Gastroesophageal sphincter (tissue), 4 donors: ENCODE measurements around the gene SYT8. TPM values are rescaled to one million over a fixed set of nuclear protein-coding genes. Genes with fewer than 3 reads are reported as not detected.
A peak's percentile ranks its signal among the peaks of the same experiment; 100 is the strongest.

Source experiments
- ATAC-seq: fragments of 150-250 bp; one replicate; pipeline ENCODE4 v1.9.1; 2016; ENCODE audit warnings: mild to moderate bottlenecking, moderate library complexity
- H3K27ac ChIP-seq, 4 donors: fragments of 200-600 bp; sonication (generic) in 3 of 4; 1 replicate in 3 of 4; 2 replicates in 1 of 4; pipeline ENCODE4 v1.5.1; 2016 to 2019
- H3K27me3 ChIP-seq: fragments of 200-600 bp; sonication (generic); one replicate; pipeline ENCODE4 v1.5.1; 2019
- H3K36me3 ChIP-seq, 2 donors: fragments of 200-600 bp; sonication (generic); one replicate each; pipeline ENCODE4 v1.5.1; 2019; ENCODE audit warnings: control low read depth in 1 of 2
- H3K4me1 ChIP-seq, 3 donors: fragments of 200-600 bp; sonication (generic); 1 replicate in 2 of 3; 2 replicates in 1 of 3; pipeline ENCODE4 v1.5.1; 2016 to 2019; ENCODE audit warnings: control low read depth in 2 of 3
- H3K4me3 ChIP-seq, 2 donors: fragments of 200-600 bp; sonication (generic); one replicate each; pipeline ENCODE4 v1.5.1; 2019; ENCODE audit warnings: mild to moderate bottlenecking in 1 of 2, moderate library complexity in 1 of 2
- H3K9me3 ChIP-seq, 3 donors: fragments of 200-600 bp; sonication (generic); one replicate each; pipeline ENCODE4 v1.5.1; 2017 to 2019; ENCODE audit warnings: control low read depth in 2 of 3
- CTCF ChIP-seq, 4 experiments: fragments of 200-600 bp in 2 of 4; fragments of 450-650 bp in 2 of 4; sonication (generic) in 1 of 4; IDR thresholded peaks; one replicate each; pipeline ENCODE4 v1.5.1; 2017 to 2019; ENCODE audit warnings: antibody characterized with exemption in 4 of 4, mild to moderate bottlenecking in 2 of 4, moderate library complexity in 2 of 4
- EP300 ChIP-seq: sonication (generic); formaldehyde crosslinking; IDR thresholded peaks from one replicate; pipeline ENCODE4 v1.6.1; 2017; ENCODE audit warnings: antibody characterized with exemption, mild to moderate bottlenecking
- POLR2A ChIP-seq, 2 donors: fragments of 450-650 bp; IDR thresholded peaks; one replicate each; pipeline ENCODE4 v1.6.1; 2017; ENCODE audit warnings: antibody characterized with exemption in 2 of 2, mild to moderate bottlenecking in 2 of 2, moderate library complexity in 1 of 2
- POLR2AphosphoS5 ChIP-seq: sonication (generic); formaldehyde crosslinking; IDR thresholded peaks from one replicate; pipeline ENCODE4 v1.6.1; 2017; ENCODE audit warnings: antibody characterized with exemption
- WGBS, 2 donors: methylation state at CpG; one replicate each; pipeline ENCODE4 v1.1.5; 2018; ENCODE audit warnings: low coverage in 1 of 2; 5-methylcytosine and 5-hydroxymethylcytosine counted together
- total RNA-seq, 4 donors: library from RNA; depleted of rRNA; stranded (reverse); fragments of >200 nt; gene quantifications; one replicate each; pipeline ENCODE4 v1.1.0, GENCODE V29; 2016

Gene SYT8
- total RNA-seq, 4 donors from 2014 or later: 2.2 TPM; not detected in 3

GRCh38 chr11:1830004-1830321 is 4.8 kb upstream of the SYT8 start:
- TF ChIP-seq POLR2AphosphoS5 (no peak), POLR2A (IDR thresholded peaks at IDR 0.05) (no peak), EP300 (no peak), CTCF (IDR thresholded peaks at IDR 0.05) (no peak)
- no peak for ATAC-seq
- Histone ChIP-seq H3K36me3 (no peaks in the 10 kb centered on the region), H3K4me1 (peaks cover 0 to 24% (median 6%) of the 10 kb centered on the region in 3 donors), H3K27me3 (peaks cover 73% of the 10 kb centered on the region), H3K9me3 (no peaks in the 10 kb centered on the region), H3K27ac (no peak overlapping the region), H3K4me3 (no peak overlapping the region)
- 80% methylated on average over 1 of the region's 6 CpGs; no CpG with 5 or more reads in 1 of the 2 donors for WGBS, 2 donors

GRCh38 chr11:1830322-1831223 is 4.2 kb upstream of the SYT8 start:
- H3K27ac ChIP-seq: no peak overlapping the region
- H3K4me1 ChIP-seq: peaks cover 0 to 24% (median 6%) of the 10 kb centered on the region in 3 donors
- TF ChIP-seq EP300 (no peak), CTCF (IDR thresholded peaks at IDR 0.05) (no peak), POLR2A (IDR thresholded peaks at IDR 0.05) (no peak), POLR2AphosphoS5 (no peak)
- no peaks in the 10 kb centered on the region for H3K9me3 ChIP-seq
- no peaks in the 10 kb centered on the region for H3K36me3 ChIP-seq
- ATAC-seq: no peak
- no CpG with 5 or more reads among the region's 33 CpGs for WGBS, 2 donors
- peaks cover 68% of the 10 kb centered on the region for H3K27me3 ChIP-seq
- no peak overlapping the region for H3K4me3 ChIP-seq

GRCh38 chr11:1831338-1832210 is 3.2 kb upstream of the SYT8 start:
- 0 to 57% methylated on average over 1 to 8 of the region's 26 CpGs for WGBS, 2 donors
- no peaks in the 10 kb centered on the region for H3K9me3 ChIP-seq
- no peak for TF ChIP-seq POLR2AphosphoS5
- no peak for TF ChIP-seq EP300
- no peak for TF ChIP-seq CTCF (IDR thresholded peaks at IDR 0.05)
- no peak for TF ChIP-seq POLR2A (IDR thresholded peaks at IDR 0.05)
- peaks cover 59% of the 10 kb centered on the region for H3K27me3 ChIP-seq
- no peaks in the 10 kb centered on the region for H3K36me3 ChIP-seq
- H3K4me1 ChIP-seq: peaks cover 0 to 23% (median 6%) of the 10 kb centered on the region in 3 donors
- H3K27ac ChIP-seq: no peak overlapping the region
- no peak for ATAC-seq
- H3K4me3 ChIP-seq: no peak overlapping the region

GRCh38 chr11:1832211-1832919 is 2.4 kb upstream of the SYT8 start:
- no peaks in the 10 kb centered on the region for H3K9me3 ChIP-seq
- H3K36me3 ChIP-seq: no peaks in the 10 kb centered on the region
- peak; percentile 59 for ATAC-seq
- H3K27ac ChIP-seq: no peak overlapping the region
- whole genome bisulfite sequencing, 2 donors: 20 to 67% methylated on average over 3 to 4 of the region's 40 CpGs
- H3K27me3 ChIP-seq: peaks cover 51% of the 10 kb centered on the region
- TF ChIP-seq POLR2A (IDR thresholded peaks at IDR 0.05) (no peak), EP300 (no peak), CTCF (IDR thresholded peaks at IDR 0.05) (peak in 3 of 4 experiments; percentile 93 to 100 (median 94))
- H3K4me1 ChIP-seq: peaks cover 0 to 17% (median 6%) of the 10 kb centered on the region in 3 donors
- H3K4me3 ChIP-seq: peak overlapping the region in 1 of 2 donors; percentile 28
